Kidney glomerular epithelial cell (primary cell): ENCODE data around the gene PKDREJ.
"Not testable (repeated sequence)": the region's sequence is repeated elsewhere in the genome, so short reads cannot be mapped to it uniquely, and the experiment has no call there.

Experiments used
- DNase-seq: peaks from one replicate; lab custom pipeline; 2025; lab: John Stamatoyannopoulos, UW

PKDREJ gene

GRCh38 chr22:46263216-46263590 lies at the start of gene PKDREJ:
Gene PKDREJ, minus strand, starts transcription at chr22:46263343. Its CDS starts 21 bp downstream, at chr22:46263322.
- DNase-seq, result no peak

- not testable (repeated sequence) for DNase-seq
Observed at GRCh38 chr22:46312848-46313247, 49.7 kb upstream of the PKDREJ start.

GRCh38 chr22:46312056-46312455 lies 48.9 kb upstream of the PKDREJ start:
- DNase-seq, result no peak

GRCh38 chr22:46309526-46310085 lies 46.5 kb upstream of the PKDREJ start:
- no peak for DNase-seq

GRCh38 chr22:46308283-46308988 lies 45.3 kb upstream of the PKDREJ start:
- no peak for DNase-seq

GRCh38 chr22:46303347-46303965 lies 40.3 kb upstream of the PKDREJ start:
- DNase-seq, result no peak

- no peak for DNase-seq
Observed at GRCh38 chr22:46300491-46300890, 37.3 kb upstream of the PKDREJ start.

- no peak for DNase-seq
Observed at GRCh38 chr22:46299101-46299500, 36.0 kb upstream of the PKDREJ start.

- DNase-seq, result no peak
Observed at GRCh38 chr22:46297151-46297812, 34.1 kb upstream of the PKDREJ start.

- DNase-seq, result peak; percentile 91
Observed at GRCh38 chr22:46296257-46297150, 33.4 kb upstream of the PKDREJ start, which contains the start of gene GTSE1. Gene GTSE1, plus strand, starts transcription at chr22:46296870. Its CDS starts 531 bp downstream, at chr22:46297401.

- no peak for DNase-seq
Observed at GRCh38 chr22:46295277-46295971, 32.3 kb upstream of the PKDREJ start.

- DNase-seq, result no peak
Observed at GRCh38 chr22:46294784-46295183, 31.6 kb upstream of the PKDREJ start.

GRCh38 chr22:46293577-46294260 lies 30.6 kb upstream of the PKDREJ start:
- no peak for DNase-seq

- DNase-seq, result no peak
Observed at GRCh38 chr22:46292732-46293131, 29.6 kb upstream of the PKDREJ start.

GRCh38 chr22:46292173-46292572 lies 29.0 kb upstream of the PKDREJ start:
- DNase-seq, result no peak

GRCh38 chr22:46290843-46291785 lies 28.0 kb upstream of the PKDREJ start:
- DNase-seq, result no peak

GRCh38 chr22:46290121-46290842 lies 27.1 kb upstream of the PKDREJ start:
- no peak for DNase-seq

GRCh38 chr22:46289244-46289891 lies 26.2 kb upstream of the PKDREJ start:
- no peak for DNase-seq
